ENCODE results near the gene TIGD7. TPM values are rescaled to one million over a fixed set of nuclear protein-coding genes. Genes with fewer than 3 reads are reported as not detected.

The TIGD7 gene
- total and polyA plus RNA-seq, 2 of the 8 experiments (the other 6 are each of a cell fraction or from before 2014, with no cell fraction given): 3.0 to 8.9 TPM

DNA sequence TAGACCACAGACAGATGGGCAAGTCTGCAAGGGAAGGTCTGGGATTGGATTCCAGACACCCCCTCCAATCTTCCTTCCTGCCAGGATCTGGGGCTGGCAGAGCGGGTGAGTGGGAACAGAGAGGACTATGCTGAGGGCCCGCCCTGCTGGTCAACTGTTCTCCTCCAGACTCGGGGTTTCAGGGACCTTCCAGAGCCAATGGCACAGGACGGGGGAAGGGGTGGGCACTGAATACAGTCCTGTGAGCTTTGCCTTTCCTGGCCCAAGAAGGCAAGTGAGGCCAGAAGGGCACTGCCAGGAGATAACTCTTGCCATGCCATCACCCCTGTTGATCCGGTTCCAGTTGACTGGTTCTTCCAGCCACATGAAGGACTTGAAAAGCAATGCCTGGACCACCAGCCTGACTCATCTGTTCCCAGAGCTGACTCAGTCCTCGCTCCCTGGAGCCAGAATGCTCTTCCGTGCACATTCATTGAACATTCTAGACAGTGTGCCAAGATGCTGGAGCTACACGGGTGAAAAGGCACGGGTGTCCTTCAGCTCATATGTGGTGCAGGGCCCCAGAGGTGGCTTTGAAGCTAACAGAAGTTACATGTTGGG lies 48.3 kb downstream of the TIGD7 start (continued):
- TF ChIP-seq CHD7 (IDR thresholded peaks at IDR 0.05; ENCODE audit: insufficient replicate concordance, low read length): no peak
- TF ChIP-seq USF2 (IDR thresholded peaks at IDR 0.05; ENCODE audit: low read length): no peak
